Activated gamma-delta T cell treated with Interleukin-2 at 50 U/mL for 16 hours (primary cell): Measurements from ENCODE around the gene GSG1.

ENCODE experiments used
- DNase-seq: peaks from one replicate; pipeline ENCODE4 v3.0.0-alpha.2; 2020

Gene GSG1

DNA sequence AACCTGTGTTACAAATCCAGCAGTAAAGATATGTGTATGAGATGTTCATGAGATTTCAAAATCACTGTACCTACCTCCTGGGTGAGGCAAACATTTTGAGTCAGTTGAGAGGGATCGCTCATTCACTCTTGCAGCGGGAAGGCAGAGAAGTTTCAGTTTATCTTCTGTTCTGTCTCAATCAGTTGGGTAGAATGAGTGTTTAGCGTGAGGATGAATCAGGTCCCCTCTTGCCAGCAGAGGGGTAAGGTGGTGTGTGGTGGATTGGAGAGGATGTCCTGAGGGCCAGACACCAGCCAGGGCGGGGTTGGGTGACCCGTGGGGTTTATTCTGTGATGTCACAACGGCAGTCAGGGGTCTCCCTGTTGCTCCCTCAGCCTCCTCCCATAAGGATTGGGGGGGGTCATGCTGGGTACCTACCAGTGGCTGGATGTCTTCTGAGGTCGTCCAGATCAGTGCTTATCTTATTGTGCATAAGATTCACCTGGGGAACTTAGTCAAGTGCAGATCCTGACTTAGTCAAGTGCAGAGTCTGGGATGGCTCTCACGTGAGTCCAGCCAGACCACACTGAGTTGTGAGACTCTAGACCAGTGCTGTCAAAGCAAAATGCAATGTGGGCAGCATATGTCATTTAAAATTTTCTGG lies at the start of gene GSG1:
Gene GSG1, minus strand, starts transcription at position 277 of the 643 bp plus-strand sequence. Its CDS starts 155 bp downstream, at position 122.
- DNase-seq = no peak

DNA sequence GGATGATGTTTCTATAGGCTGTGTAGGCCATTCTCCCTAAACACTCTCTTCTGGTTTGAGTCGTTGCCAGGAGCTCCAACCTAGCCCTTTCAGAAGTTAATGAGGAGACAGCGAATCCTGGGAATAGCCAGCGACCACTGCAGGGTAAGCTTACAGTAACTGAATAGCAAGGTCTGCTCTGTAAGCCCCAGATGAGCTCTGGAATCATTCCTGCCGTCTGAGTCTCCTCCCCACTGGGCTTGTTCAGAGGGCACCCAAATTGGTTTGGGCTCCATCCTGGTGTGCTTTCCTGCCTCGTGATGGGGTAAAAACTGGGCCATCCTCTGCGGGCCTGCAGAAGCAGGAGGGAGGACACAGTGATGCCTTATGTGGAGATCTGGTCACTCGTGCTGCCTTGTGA lies 49.7 kb upstream of the GSG1 start:
- no peak for DNase-seq

DNA sequence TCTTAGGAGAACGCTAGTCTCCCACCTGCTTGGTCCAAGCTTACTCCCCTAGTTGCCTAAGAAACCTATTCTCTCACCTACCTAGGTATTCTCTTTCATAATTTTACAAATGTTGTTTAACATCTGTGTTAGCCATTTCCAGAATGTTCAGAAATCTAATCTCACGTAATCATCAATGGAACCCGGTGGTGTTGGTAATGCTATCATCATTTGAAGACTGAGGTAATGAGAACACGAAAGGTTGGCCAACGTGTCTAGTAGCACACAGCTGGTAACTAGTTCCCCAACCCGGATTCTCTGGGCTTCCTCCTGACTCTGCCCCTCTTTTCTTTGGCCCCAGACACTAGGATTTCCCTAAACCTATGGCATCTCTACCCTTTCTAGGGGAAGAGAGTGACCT lies 49.3 kb upstream of the GSG1 start:
- no peak for DNase-seq

DNA sequence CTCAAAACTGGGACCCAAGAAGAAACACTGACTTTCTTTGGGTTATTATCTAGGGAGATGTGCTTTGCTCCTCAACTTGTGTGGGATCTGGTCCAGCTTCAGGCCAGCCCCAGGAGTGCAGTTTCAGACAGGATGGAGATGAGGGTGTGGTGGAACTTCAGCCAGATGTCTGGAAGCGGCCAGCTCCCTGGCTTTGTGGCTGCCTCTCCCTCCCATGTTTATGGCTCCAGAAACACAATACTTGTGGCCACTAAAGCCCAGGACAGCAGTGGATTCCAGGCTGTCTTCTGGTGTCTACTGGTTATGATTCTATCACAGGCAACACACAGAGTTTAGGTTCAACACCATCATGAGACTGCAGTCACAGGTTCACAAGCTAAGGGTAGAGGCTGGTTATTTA lies 48.8 kb upstream of the GSG1 start:
- no peak for DNase-seq

DNA sequence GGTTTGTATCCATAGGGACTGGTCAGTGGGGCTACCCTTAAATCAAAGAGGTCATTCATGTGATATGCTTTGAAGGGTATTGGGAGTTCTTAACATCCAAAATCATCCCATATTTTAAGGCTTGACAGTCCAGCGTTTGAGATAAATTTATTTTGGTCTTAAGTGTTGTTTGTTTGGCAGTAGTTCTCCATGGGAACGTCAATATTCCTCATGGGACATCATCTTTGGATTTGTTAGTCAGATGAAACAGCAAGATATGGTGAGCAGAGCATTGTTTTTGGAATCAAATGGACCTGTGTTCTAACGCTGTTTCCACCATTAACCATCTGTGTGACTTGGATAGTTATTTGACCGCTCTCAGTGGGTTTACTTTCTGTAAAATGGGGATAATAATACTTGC lies 45.9 kb upstream of the GSG1 start:
- no peak for DNase-seq

DNA sequence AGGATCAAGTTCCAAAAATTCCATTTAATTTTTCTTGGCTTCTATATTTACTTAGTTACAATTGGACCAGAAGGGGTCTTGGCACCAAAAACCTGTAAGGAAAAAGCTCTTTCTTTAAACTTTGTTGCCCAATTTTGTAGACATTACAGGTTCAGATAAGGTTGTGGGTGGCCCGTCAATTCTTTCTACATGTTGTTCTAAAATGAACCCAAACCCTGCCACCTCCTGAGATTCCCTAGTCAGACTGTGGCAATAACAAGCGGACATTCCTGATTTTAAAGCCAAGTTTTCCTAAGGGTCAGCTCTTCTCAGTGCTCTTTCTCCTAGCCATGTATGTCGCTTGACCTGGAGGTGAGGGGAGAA lies 45.0 kb upstream of the GSG1 start:
- DNase-seq = no peak

DNA sequence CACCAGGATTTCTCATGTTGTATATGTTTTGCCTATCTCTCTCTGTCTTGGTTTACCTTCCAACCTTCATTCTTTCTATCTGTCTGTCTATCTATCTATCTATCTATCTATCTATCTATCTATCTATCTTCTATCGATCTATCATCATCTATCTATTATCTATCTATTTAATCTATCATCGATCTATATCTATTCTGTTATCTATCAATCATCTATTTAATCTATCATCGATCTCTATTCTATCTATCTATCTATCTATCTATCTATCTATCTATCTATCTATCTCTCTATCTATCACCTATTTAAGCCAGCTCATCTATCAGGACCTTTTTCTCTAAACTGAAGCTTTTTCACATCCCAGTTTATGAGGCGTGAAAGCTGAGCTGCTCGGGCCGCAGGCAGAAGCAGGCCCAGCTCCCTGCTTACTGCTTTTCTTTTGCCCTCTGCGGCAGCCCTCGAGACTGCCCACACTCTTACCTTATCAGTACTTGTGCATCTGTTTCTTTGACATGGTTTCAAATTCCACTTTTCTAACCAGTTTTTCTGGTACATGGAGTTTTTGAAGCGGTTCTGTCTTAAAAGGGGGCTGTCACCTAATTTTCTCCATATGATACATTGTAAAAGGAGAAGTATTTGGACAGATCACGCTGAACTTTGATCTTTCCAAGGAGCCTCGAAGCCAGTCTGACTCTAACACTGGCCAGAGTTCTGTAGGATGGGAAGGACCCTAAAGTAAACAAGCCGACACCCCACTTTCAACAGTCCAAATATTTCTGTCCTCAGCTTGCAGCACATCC lies 44.4 kb upstream of the GSG1 start:
- no peak for DNase-seq

DNA sequence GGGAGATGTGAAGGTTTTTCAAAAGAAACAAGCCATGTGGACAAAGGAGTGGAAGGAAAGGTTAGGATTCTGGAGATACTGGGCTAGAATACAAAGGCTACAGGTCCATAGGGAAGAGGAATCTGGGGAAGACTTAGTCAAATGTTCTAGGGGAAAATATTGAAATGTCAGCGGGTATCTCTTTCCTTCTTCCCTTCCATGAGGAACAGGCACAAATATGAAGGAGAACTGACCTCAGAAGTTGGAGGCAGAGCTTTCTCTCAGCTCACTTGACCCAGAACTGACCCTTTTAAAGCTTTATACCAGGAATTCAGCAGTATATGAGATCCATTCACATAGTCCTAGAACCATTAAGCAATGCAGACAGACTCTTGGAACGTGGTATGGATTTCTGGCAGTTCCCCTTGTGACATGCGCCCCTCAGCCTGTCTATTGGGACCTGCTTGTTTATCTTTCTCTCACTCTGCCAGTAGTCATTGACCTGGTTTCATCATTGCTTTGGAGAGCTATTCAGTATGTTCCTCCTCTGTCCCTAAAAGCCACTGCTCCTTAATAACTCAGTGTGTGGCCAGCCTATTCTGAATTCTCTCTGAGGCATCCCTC lies 43.0 kb upstream of the GSG1 start:
- DNase-seq = no peak

DNA sequence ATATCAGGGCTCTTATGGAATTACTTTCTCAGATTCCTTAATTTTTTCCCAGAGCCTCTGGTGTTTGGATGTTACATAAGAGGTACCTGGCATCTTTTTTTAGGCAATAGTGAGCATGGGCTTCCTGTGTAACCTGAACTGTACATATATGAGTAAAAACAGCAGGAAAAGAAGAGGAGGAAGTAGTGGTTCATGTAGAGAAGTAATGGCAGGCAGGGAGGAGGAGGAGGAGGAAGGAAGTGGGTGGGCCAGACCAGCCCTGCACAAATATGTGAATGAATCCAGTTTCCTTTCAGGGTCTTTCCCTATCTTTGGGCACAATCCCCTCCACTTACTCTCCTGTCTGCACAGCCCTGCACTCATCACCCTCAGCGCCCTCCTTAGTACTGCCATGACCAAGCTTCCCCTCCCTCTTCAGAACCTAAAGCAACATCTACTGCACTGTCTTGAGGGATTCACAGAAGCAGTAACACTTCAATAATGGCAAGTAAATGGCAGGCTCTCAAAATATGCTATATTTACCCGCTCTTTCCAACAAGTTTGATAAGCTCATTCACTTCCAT lies 40.9 kb upstream of the GSG1 start:
- DNase-seq = no peak

DNA sequence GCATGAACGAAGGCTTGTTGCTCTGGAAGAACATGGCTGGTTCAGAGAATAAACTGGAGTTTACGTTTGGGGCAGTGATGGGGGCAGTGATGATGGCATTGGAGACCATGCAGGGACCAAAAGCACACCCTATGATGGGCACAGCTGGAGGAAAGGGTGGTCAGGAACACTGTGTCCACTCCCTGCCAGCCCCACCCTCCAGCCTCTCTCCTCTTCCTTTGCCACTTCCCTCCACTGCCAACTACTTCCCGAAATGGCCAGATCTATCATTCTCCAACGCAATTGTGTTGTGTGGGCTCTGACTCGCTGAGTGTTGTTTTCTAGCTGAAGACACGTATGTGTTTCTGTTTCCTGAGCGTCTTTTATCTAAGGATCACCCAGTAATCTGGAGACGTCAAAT lies 39.3 kb upstream of the GSG1 start:
- DNase-seq = no peak

DNA sequence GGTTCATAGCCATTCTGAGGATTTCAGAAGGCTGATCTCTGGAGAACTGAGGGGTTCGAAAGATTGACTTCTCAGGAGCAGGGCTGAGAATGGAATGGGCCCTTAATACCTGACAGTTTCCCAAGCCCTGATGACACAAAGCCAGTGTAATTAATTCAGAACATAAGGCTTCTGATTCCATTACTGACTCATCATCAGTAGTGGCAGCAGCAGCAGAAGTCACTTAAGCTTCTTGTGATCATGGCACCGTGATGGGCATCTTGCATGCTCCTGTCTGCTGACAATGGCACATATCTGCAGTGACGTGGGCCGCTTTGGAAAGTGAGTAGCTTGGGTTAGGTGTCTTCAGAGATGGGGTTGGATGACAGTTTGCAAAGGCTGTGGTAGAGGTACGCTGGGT lies 38.2 kb upstream of the GSG1 start:
- no peak for DNase-seq

DNA sequence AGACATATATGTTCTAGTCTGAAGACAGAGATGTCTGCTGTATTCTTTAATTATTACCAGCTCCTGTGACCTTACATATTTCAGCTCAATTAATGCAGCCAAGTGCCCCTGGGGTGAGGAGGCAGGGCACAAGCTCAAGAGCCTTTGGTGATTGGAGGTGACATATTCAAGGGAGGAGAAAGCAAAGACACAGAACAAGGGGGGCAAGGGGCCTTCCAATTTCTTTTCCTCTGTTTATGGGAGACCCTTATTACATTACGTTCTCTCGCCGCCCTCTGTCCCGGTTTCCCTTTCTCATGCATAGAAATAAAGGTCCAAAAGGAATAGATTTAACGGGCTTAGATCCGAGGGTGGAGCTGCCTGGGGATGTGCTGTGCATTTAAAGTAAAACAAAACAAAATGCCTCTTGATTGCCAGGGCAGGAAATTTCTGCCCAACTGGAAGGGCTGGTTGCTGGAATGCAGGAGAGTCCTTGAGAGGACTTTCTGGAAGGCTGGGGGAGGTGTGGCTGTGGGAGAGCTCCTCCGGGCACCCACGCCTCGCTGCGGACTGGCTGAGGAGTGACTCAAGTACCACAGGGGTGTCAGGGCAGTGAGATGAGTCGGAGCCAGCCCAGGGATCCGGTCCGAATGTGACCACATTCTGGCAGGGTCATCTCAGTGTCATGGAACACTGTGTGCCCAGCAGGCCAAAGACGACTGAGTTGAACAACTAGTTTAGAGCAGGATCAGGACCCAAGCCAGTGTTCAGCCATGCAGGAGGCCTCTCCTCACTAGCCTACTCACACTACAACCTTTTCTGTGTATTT lies 32.1 kb upstream of the GSG1 start:
- no peak for DNase-seq

DNA sequence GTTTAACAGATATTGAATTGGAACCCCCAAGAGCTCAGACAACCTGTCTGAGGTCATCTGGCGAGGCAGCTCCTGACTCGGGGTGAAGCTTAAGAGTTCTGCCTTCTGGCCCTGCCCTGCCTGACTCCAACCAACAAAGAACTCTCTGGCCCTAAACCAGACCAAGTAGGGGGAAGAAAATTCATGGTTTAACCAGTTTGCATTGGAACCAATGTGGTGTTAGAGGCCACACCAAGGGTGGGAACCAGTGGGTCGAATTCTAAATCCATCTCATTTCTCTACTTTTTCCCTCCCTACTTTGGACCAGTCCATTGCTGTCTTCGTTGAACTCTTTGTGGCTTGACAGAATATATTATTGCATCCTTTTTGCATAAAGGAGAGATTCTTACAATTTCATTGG lies 30.4 kb upstream of the GSG1 start:
- no peak for DNase-seq

DNA sequence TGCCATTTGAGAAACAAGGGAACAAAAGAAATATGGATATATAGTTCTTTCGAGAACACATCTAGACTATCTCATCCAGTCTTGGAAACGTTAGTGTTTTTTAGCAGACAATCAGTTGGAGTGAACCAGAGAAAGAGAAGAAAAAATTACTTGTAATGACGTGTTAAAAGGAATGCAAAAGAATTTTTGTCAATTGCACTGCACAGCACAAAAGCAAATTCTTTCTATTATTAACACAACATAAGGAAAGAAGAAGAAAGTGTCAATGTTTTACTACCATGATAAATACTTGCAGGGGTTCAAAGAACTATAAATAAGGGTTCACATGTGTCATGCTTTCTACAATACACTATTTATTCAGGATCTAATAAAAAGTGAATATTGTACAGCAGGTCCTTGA lies 27.5 kb upstream of the GSG1 start:
- DNase-seq = no peak

DNA sequence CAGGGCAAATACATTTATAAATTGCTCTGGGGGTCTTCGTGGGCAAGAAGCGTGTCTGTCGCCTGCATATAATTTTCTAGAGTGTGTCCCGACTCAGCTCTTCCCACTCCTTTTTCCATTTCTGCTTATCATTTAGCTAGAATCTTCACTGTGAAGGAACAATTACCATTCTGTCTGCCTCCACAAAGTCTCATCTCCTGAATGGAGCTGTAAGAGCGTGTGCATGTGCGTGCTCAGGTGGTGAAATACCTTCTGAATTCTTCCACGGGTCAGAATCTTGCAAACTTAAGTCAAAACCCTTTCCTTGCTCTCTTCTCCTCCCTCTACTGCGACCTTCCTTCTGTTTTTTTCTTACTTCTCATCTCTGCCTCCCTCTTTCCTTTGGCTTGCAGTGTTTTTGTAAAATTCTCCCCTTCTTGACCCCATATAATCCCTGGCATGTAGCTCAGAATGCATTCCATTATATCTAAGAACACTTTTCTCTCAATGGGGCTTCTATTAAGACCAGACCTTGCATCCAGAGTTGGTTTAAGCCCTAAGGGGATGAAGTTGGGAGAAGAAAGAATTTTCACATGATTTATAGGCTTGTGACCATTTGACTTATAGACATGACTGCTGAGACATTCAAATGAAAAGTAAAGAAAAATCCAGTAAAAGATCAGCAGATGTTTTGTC lies 25.0 kb upstream of the GSG1 start:
- DNase-seq = no peak

DNA sequence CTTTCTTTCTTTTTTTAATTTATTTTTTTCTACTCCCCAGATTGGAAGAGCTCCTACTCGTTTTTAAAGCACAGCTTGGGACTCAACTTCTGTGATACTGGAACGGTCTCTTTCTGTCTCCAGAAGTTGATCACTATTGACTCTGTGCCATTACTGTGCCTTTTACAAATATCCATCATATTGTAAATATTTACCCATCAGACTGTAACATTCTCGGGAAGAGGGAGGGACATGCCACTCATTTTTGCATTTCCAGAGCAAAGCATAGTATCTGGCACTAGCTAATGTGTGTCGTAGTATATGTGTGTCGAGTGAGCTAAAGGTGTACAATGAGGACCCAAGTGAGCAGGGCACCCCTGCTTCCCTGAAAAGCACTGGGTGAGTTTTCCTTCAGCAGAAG lies 24.0 kb upstream of the GSG1 start:
- DNase-seq = no peak

DNA sequence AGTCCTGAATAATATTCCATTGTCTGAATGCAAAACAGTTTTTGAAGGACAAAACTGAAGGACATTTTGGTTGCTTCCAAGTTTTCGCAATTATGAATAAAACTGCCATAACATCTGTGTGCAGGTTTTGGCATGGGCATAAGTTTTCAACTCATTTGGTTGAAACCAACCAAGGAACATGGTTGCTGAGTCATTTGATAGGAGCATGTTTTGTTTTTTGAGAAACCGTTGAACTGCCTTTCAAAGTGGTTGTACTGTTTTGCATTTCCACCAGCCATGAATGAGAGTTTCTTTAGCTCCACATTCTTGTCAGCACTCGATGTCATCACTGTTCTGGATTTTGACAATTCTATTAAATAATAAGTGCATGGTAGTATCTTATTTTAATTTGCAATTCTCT lies 23.0 kb upstream of the GSG1 start:
- DNase-seq = no peak

DNA sequence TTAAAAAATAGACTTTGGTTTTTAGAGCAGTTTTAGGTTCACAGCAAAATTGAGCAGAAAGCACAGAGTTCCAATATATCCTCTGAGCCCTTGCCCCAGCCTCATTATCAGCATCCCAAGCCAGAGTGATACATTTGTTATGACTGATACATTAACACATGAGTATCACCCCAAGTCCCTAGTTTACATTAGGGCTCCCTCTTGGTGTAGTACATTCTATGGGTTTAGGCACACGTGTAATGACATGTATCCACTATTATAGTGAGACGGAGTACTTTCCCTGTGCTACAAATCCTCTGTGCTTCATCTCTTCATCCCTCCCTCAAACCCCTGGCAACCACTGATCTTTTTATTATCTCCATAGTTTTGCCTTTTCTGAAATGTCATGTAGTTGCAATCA lies 22.5 kb upstream of the GSG1 start:
- no peak for DNase-seq

DNA sequence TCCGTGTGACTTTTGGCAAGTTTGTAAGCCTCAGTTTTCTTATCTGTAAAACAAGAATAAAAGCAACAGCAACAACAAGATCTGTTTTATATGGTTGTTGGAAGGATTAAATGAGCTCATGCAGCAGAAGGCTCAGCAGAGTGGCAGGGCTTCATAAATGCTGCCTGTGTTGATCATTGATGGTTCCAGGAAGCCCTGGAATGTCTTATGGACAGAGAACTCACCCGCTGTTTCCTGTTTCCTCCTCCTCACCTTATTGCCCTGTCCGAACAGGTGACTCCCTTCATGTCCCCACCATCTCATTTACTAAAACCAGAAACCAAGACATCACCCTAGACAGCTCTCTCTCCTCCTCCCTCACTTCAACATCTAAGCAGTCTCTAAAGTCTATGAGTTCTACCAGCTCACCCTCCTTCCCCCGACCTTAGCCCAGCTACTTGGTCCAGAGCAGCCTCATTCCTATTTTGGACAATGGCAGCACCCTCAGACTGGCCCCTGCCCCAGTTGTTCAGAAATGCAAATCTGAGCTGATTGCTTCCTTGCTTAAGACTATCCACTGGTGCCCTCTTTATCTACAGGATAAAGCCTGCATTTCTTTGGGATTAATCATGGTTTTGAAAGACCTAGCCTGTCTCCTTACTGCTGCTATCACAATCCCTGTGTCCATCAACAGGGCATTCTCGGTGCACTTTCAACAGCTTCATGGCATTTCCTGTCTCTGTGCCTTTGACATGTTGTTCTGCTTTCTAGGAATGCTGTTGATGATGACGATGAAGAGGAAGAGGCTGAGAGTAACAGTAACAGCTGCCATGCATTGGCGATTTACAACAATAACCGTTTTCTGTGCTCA lies 21.4 kb upstream of the GSG1 start:
- DNase-seq = no peak

DNA sequence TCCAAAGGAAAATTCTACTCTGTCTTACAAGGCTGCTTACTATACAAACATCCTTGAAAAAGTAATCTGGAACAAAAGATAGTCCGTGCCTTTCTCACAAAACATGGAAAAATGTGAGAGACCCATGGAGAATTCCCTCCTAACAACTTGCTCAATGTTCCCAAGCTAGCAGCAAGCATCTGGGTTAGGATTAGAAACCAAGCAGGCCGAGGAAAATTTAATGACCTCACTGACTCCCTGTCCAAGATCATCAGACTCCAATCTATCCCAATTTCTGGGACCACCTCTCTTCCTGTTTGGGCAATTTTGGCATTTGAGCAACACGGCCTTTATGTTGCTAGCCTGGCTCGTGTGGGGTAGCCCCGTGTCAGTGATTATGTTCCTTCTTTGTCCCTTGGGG lies 18.1 kb upstream of the GSG1 start:
- DNase-seq = no peak

DNA sequence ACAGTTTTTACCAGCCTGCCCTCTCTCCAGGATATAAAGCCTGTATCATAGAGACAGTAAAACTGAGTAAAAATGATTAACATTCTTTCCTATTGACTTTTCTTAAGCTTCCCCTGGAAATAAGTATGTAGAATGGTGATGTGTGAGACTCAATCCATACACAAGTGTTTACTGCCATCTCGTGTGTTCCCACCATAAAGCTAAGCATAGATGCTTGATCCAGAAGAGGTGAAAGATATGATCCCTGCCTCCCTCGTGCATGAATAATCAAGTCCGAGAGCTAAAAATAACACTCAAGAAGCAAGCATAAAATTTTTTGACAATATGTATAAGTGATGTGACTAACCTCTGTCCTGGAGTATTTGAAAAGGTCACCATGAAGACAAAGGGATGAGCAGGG lies 16.9 kb upstream of the GSG1 start:
- DNase-seq = no peak

DNA sequence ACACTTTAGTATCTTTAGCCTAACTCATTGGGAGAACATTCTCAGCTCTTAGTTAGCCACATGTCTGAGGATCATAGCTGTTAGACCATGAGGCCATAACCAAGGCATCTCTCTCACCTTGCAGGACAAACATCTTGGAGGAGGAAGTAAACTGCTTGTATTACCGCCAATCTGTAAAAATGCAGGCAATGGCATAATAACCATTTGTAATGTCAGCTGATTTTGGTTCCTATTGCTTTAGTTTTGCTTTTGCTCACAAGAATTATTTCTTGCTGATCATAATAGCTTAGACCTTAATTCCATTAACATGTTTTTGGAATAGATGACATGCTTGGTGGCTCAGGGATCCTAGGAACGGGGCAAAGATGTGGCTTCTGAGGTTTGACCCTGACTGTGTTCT lies 16.4 kb upstream of the GSG1 start:
- no peak for DNase-seq
